ENCODE results near the gene TCF12.
"Not testable (repeated sequence)": the region's sequence is repeated elsewhere in the genome, so short reads cannot be mapped to it uniquely, and the experiment has no call there.

TCF12 gene

GRCh38 chr15:56978898-56979662 lies 60.6 kb downstream of the TCF12 start:
- DNase-seq (ENCODE audit: low spot score) = no peak

- DNase-seq (ENCODE audit: low spot score) = peak; percentile 41
Observed at GRCh38 chr15:56980473-56980872, 62.0 kb downstream of the TCF12 start.

GRCh38 chr15:56981160-56981559 lies 62.7 kb downstream of the TCF12 start:
- DNase-seq (ENCODE audit: low spot score) = no peak

- DNase-seq (ENCODE audit: low spot score) = no peak
Observed at GRCh38 chr15:56982987-56983386, 64.5 kb downstream of the TCF12 start.

GRCh38 chr15:56984681-56985481 lies 66.4 kb downstream of the TCF12 start:
- DNase-seq (ENCODE audit: low spot score) = peak; percentile 24

GRCh38 chr15:56985856-56986255 lies 67.4 kb downstream of the TCF12 start:
- no peak for DNase-seq (ENCODE audit: low spot score)

GRCh38 chr15:56987286-56987685 lies 68.8 kb downstream of the TCF12 start:
- DNase-seq (ENCODE audit: low spot score) = no peak

GRCh38 chr15:56988219-56988618 lies 69.8 kb downstream of the TCF12 start:
- no peak for DNase-seq (ENCODE audit: low spot score)

- no peak for DNase-seq (ENCODE audit: low spot score)
Observed at GRCh38 chr15:56989411-56989924, 71.0 kb downstream of the TCF12 start.

GRCh38 chr15:56991017-56991416 lies 72.6 kb downstream of the TCF12 start:
- no peak for DNase-seq (ENCODE audit: low spot score)

GRCh38 chr15:56992725-56993124 lies 74.3 kb downstream of the TCF12 start:
- no peak for DNase-seq (ENCODE audit: low spot score)

- no peak for DNase-seq (ENCODE audit: low spot score)
Observed at GRCh38 chr15:56994280-56994679, 75.8 kb downstream of the TCF12 start.

- peak; percentile 18 for DNase-seq (ENCODE audit: low spot score)
Observed at GRCh38 chr15:56996093-56996492, 77.6 kb downstream of the TCF12 start.

- no peak for DNase-seq (ENCODE audit: low spot score)
Observed at GRCh38 chr15:56996746-56997470, 78.5 kb downstream of the TCF12 start.

- DNase-seq (ENCODE audit: low spot score) = no peak
Observed at GRCh38 chr15:57003418-57003817, 85.0 kb downstream of the TCF12 start.

- no peak for DNase-seq (ENCODE audit: low spot score)
Observed at GRCh38 chr15:57005244-57005643, 86.8 kb downstream of the TCF12 start.

- not testable (repeated sequence) for DNase-seq (ENCODE audit: low spot score)
Observed at GRCh38 chr15:57007797-57008196, 89.4 kb downstream of the TCF12 start.

GRCh38 chr15:57010724-57011123 lies 92.3 kb downstream of the TCF12 start:
- DNase-seq (ENCODE audit: low spot score) = no peak

- no peak for DNase-seq (ENCODE audit: low spot score)
Observed at GRCh38 chr15:57012556-57012955, 94.1 kb downstream of the TCF12 start.

GRCh38 chr15:57014896-57015295 lies 96.5 kb downstream of the TCF12 start:
- DNase-seq (ENCODE audit: low spot score) = not testable (repeated sequence)

- no peak for DNase-seq (ENCODE audit: low spot score)
Observed at GRCh38 chr15:57015360-57015759, 96.9 kb downstream of the TCF12 start.

- DNase-seq (ENCODE audit: low spot score) = no peak
Observed at GRCh38 chr15:57015897-57016296, 97.5 kb downstream of the TCF12 start.
